Measurements from ENCODE around the gene GPC6.

DNA sequence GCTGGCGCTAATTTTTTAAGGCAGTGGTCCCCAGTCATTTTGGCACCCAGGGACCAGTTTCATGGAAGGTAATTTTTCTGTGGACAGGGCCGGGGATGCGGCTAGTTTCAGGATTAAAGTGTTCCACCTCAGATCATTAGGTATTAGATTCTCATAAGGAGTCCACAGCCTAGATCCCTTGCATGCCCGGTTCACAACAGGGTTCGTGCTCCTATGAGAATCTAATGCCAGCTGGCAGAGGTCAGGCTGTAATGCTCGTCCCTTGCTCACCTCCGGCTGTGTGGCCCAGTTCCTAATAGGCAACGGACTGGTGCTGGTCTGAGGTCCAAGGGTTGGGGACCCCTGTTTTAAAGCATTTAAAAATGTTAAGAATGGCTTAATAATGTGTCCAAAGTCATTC lies 54.1 kb downstream of the GPC6 start:
- no peak for TF ChIP-seq POLR2A (IDR thresholded peaks at IDR 0.05; ENCODE audit: low read depth, low read length)
- TF ChIP-seq POLR2AphosphoS5 (IDR thresholded peaks at IDR 0.05; ENCODE audit: low read depth, low read length): no peak
